GM18520 (cell line): ENCODE results near the gene TRDN.

ENCODE experiments used
- ATAC-seq: cut with Tn5 transposase; IDR thresholded peaks from one replicate; pipeline ENCODE4 v1.9.1; 2021; ENCODE audit not compliant: unreplicated experiment

The TRDN gene

GRCh38 chr6:123420512-123420911 lies 216.2 kb downstream of the TRDN start:
- ATAC-seq: no peak

DNA sequence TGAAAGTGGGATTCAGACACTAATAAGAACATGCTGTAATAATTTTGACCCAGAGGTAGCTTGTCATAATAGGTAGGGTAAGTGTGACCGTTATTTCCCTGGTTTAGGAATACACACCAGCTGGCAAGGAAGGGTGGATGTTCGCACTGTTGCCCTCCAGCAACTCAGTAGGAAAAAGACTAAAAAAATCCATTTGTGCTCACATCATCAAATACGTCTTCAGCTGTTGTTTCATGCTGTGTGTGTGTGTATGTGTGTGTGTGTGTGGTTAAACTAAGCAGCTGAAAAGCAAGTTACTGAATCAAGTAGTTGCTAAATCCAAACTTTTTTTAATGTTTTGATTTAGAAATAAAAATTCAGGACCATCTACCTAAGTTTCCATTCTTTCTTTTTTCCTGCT lies 218.7 kb downstream of the TRDN start:
- ATAC-seq: no peak

DNA sequence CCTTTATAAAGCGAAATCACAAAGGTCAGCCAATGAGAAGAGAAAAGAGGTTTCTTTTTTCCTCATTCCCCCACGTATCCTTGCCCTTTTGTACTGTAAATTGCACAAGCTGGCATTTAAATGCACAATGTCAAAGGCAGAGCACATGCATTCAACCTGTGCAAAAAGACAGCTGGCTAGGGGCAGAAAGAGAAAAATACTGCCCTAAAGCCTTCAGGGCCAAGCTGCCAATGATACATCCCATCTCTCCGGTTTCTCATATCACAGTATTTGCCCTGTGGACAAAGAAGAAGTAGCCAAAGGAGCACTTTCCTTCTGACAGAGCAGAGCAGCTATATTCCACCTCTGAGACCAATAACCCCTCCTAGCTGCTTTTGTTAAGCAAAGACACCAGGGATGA lies 219.2 kb downstream of the TRDN start:
- ATAC-seq: no peak

DNA sequence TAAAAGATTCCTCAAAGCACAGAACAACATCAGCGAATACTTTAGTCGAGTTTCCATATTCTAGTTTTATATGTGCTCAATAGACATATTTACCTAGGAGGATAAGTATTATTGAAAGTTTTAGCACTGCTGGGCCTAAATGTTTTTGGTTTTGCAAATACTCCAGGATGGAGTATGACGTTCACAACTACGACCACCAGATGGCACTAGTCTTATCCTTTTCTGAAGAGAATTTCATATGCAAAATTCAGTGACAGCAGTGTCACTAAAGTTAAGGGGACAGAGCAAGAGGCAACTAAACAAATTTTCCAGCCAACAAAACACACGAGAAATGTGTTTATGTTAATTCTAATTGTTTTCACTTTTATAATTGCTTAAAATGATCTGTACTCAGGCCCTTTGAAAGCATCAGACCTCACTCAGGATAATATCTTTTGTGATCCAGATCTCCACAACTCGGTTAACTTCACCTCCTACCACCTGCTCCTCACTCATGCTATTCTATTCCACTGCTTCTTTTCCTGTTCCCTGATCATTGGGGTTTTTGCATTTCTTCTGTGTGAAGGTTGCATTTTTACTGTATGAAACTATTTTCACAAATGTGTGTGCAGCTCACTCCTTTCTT lies 220.8 kb downstream of the TRDN start:
- ATAC-seq: peak; percentile 78

- ATAC-seq: no peak
Observed at GRCh38 chr6:123404975-123405374, 231.8 kb downstream of the TRDN start.

- peak; percentile 80 for ATAC-seq
Observed at GRCh38 chr6:123402052-123402451, 234.7 kb downstream of the TRDN start.

GRCh38 chr6:123398072-123398471 lies 238.7 kb downstream of the TRDN start:
- no peak for ATAC-seq

DNA sequence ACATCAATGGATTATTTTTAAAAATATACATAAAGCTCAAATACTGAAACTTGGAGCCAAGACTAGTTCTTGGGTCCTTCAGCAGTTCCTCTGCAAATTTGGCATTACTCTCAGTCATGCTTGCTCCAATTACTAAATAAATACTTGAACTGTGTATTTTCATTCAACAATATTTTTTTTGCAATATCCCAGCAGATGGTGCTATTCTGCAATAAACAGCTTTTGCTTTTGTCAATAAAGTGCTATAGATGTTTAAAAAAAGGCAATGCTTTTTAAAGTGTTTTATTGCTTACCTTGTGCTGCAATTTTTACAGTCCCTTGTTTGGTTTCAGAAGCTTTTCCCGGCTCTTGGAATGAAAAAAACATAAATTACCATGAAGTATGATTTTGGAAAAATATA lies 243.4 kb downstream of the TRDN start:
- no peak for ATAC-seq

- no peak for ATAC-seq
Observed at GRCh38 chr6:123383718-123384117, 253.0 kb downstream of the TRDN start.

DNA sequence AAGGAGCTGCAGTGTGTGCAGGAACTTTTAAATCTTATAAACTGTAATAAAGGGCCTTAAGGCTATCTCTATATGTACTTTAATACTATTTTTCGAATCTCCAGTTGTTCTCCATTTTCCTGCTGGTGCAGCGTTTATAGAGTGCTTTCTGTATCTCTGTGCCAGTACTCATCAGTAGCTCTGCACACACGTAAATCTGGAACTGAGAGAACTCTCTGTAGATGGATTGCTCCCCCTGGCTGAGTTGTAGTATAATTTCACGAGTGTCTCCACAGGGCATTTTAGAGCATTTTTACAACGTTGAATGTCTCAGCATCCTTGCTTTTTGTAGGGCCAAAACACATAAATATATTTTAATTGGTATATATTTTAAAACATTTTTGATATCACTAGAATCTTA lies 256.5 kb downstream of the TRDN start:
- no peak for ATAC-seq

DNA sequence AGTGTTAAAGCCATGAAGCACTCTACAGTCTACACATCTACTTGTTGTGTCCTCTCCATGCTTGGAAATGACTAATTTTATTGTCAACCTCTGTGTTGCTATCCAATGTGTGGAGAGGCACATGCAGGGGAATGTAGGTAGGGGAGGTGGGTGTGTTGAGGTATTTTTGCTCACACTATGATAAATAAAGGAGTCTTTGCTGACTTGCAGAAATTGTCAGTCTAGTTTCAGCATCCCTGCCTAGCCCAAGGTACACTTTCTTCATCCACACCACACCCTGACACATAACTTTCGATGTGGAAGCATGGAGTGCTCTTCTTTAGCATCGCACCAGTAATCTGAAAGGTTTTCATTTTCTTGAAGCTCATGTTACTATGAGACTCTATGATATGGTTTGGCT lies 264.0 kb downstream of the TRDN start:
- ATAC-seq: no peak

- no peak for ATAC-seq
Observed at GRCh38 chr6:123363912-123364311, 272.8 kb downstream of the TRDN start.

DNA sequence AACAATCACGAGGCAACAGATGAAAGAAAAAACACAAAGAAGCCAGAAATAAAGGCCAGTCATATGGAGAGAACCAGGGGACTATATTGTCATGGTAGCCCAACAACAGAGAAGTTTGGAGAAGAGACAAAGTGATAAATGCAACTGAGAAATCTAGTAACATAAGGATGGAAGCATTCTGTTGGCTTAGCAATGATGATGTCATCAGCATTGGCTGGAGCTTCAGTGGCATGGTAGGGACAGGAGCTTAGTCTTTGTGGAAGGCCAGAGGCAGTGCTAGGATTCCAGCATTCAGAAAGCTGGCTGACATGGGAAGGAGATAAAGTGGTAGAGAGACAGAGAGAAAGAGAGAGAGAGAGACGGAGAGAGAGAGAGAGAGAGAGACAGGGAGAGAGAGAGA lies 276.4 kb downstream of the TRDN start:
- no peak for ATAC-seq

DNA sequence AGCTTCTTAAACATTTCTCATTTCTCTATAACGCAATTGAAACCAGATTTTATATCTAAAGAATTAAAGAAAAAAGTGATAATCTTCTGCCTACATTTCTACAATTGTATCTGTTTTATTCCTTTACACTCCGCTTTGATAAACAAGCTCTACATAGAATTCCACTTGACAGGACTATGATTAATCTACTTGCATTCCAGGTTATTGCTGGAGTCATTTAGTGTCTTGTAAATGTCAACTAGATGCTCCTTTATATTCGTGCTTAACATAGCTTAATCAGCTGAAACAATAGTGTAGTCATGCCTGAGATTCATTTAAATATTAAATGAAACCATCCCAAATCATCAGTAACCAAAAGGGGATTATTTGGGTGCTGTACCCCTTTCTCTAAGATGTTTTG lies 284.0 kb downstream of the TRDN start:
- no peak for ATAC-seq

GRCh38 chr6:123352279-123352678 lies 284.5 kb downstream of the TRDN start:
- no peak for ATAC-seq

DNA sequence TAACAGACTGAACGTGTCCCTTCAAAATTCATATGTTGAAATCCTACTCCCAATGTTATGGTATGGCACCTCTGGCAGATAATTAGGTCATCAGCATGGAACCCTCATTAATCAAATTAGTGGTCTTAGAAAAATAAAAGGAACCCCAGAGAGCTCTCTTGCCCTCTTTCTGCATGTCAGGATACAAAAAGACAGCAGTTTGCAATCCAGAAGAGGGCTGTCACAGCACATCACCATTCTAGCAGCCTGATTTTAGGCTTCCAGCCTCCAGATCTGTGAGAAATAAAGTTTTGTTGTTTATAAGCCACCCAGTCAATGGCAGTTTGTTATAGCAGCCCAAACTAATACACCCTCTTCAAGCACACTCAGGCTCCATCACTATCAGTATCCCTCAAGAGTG lies 292.9 kb downstream of the TRDN start:
- ATAC-seq: no peak

DNA sequence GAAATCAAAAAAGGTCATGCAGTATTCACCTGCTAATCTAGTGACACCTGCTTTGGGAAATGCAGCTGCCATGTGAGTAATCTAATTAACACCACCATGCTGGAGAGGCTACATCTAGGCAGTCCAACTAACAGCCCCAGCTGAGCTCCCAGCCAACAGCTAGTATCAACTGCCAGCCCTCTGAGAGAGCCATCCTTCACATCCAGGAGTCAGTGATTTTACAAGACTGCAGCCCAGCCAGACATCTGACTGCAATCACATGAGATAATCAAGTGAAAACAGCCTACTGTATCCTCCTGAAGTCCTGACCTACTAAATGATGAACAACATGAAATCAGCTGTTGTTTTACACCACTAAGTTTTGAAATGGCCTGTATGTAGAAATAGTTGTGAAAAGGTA lies 298.4 kb downstream of the TRDN start:
- ATAC-seq: no peak

DNA sequence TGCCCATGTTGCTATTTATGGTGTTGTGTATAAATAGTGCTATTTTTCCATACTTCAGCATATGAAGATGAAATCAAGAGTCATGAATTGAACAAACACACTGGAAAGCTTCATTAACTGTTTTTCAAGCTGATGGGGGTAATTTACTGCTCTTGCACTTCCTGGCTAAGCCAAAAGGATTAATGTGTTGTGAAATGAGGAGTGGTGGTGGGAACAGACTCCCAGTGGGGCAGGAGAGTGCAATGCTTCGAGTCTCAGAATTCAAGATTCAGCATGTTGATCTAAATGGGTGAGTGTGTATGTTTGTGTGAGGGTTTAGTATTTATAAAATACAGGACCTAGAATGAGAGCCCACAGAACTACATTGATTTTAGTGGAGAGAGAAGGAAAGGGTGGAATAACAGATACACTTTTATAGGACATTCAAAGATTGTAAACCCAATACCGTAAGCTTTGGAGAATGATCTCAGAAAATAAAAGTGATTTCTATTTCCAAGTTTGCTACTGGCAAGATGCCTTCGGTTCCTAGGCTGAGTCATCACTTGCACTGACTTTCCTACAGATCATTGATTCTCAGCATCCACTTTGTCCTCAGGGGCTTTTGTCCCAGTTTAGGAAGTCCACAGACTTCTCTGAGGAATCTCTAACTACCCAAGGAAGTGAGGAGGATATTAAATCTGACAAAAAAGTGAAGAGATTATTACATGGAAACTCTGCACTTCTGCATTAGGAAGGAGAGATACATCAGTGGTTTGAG lies 303.6 kb downstream of the TRDN start:
- ATAC-seq: no peak

DNA sequence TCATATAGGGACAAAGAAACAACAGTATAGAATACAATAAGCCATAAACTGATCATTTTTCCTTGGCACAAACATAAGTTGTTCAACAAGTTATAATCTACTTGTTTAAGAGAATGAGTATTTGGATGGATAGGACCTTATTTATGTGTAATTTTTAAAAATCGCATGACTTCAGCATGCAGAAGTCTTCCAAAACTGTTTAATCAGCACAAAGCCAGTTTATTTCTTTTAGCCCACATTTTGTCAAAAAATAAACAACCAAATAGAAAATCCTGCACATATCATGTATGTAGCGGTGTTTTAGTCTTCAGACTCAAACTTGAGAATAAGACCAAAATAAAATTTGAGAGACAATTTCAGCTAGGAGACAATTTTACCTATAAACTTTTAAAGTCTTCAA lies 304.7 kb downstream of the TRDN start:
- no peak for ATAC-seq

- ATAC-seq: no peak
Observed at GRCh38 chr6:123329337-123329736, 307.4 kb downstream of the TRDN start.

- no peak for ATAC-seq
Observed at GRCh38 chr6:123323452-123324329, 313.1 kb downstream of the TRDN start.

DNA sequence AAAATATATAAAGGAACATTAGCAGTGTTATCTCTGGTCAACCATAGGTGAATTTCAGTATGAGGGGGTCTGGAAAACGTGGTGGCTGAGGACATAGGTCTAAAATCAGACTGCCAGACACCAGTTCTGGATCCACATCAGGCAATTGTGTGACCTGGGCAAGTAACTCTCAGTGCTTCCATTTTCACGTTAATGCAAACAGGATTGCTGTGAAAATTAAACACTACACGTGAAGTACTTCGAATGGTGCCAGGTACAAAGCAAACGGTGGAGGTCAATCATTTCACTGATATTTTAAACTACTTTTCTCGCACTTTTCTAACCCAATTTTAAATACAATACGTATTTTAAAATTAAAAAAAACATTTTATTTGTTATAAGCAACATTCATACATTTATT lies 315.7 kb downstream of the TRDN start:
- ATAC-seq: no peak
